ENCODE data around the gene A3GALT2.

Gene A3GALT2

GRCh38 chr1:33288976-33289857, 31.7 kb downstream of the A3GALT2 start:
- DNase-seq, result no peak

GRCh38 chr1:33287317-33287716, 33.6 kb downstream of the A3GALT2 start:
- DNase-seq, result no peak

- no peak for DNase-seq
Observed at GRCh38 chr1:33286451-33287185, 34.3 kb downstream of the A3GALT2 start.

- no peak for DNase-seq
Observed at GRCh38 chr1:33284049-33284448, 36.8 kb downstream of the A3GALT2 start.

- no peak for DNase-seq
Observed at GRCh38 chr1:33282791-33283190, 38.1 kb downstream of the A3GALT2 start.

- DNase-seq, result no peak
Observed at GRCh38 chr1:33281554-33282303, 39.2 kb downstream of the A3GALT2 start.

- no peak for DNase-seq
Observed at GRCh38 chr1:33280091-33280661, 40.7 kb downstream of the A3GALT2 start.

GRCh38 chr1:33277488-33278084, 43.3 kb downstream of the A3GALT2 start:
- DNase-seq, result no peak

GRCh38 chr1:33276573-33277298, 44.2 kb downstream of the A3GALT2 start:
- DNase-seq, result no peak

- DNase-seq, result no peak
Observed at GRCh38 chr1:33275706-33276572, 45.0 kb downstream of the A3GALT2 start.

GRCh38 chr1:33275195-33275594, 45.7 kb downstream of the A3GALT2 start:
- no peak for DNase-seq

- no peak for DNase-seq
Observed at GRCh38 chr1:33274446-33274845, 46.5 kb downstream of the A3GALT2 start.

GRCh38 chr1:33273961-33274371, 46.9 kb downstream of the A3GALT2 start:
- DNase-seq, result no peak

GRCh38 chr1:33273406-33273805, 47.5 kb downstream of the A3GALT2 start:
- DNase-seq, result no peak

GRCh38 chr1:33272930-33273329, 48.0 kb downstream of the A3GALT2 start:
- DNase-seq, result no peak

- no peak for DNase-seq
Observed at GRCh38 chr1:33272509-33272908, 48.4 kb downstream of the A3GALT2 start.

GRCh38 chr1:33271666-33272505, 49.0 kb downstream of the A3GALT2 start:
- no peak for DNase-seq

- DNase-seq, result no peak
Observed at GRCh38 chr1:33270808-33271465, 50.0 kb downstream of the A3GALT2 start.

GRCh38 chr1:33270379-33270778, 50.5 kb downstream of the A3GALT2 start:
- DNase-seq, result no peak
